ENCODE measurements around the gene CRELD2. TPM values are rescaled to one million over a fixed set of nuclear protein-coding genes. Genes with fewer than 3 reads are reported as not detected.

The CRELD2 gene
- total RNA-seq, 1 donor from 2014 or later: 43.8 TPM

- peaks cover 4% of the 10 kb centered on the region for H3K36me3 Mint-ChIP-seq (ENCODE audit: low read depth)
- no peak overlapping the region for H3K4me3 Mint-ChIP-seq
- no peaks in the 10 kb centered on the region for H3K27me3 Mint-ChIP-seq (ENCODE audit: low read depth)
- DNase-seq (ENCODE audit: low read depth, low spot score): no peak
- no peaks in the 10 kb centered on the region for H3K9me3 Mint-ChIP-seq
- TF ChIP-seq, protein P1, sequence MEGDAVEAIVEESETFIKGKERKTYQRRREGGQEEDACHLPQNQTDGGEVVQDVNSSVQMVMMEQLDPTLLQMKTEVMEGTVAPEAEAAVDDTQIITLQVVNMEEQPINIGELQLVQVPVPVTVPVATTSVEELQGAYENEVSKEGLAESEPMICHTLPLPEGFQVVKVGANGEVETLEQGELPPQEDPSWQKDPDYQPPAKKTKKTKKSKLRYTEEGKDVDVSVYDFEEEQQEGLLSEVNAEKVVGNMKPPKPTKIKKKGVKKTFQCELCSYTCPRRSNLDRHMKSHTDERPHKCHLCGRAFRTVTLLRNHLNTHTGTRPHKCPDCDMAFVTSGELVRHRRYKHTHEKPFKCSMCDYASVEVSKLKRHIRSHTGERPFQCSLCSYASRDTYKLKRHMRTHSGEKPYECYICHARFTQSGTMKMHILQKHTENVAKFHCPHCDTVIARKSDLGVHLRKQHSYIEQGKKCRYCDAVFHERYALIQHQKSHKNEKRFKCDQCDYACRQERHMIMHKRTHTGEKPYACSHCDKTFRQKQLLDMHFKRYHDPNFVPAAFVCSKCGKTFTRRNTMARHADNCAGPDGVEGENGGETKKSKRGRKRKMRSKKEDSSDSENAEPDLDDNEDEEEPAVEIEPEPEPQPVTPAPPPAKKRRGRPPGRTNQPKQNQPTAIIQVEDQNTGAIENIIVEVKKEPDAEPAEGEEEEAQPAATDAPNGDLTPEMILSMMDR (conservative IDR thresholded peaks at IDR 0.05): no peak
- no peak overlapping the region for H3K27ac Mint-ChIP-seq (ENCODE audit: unreplicated experiment)
- H3K4me1 Mint-ChIP-seq: no peaks in the 10 kb centered on the region
Measured at GRCh38 chr22:49907807-49908206, 10.6 kb upstream of the CRELD2 start.

DNA sequence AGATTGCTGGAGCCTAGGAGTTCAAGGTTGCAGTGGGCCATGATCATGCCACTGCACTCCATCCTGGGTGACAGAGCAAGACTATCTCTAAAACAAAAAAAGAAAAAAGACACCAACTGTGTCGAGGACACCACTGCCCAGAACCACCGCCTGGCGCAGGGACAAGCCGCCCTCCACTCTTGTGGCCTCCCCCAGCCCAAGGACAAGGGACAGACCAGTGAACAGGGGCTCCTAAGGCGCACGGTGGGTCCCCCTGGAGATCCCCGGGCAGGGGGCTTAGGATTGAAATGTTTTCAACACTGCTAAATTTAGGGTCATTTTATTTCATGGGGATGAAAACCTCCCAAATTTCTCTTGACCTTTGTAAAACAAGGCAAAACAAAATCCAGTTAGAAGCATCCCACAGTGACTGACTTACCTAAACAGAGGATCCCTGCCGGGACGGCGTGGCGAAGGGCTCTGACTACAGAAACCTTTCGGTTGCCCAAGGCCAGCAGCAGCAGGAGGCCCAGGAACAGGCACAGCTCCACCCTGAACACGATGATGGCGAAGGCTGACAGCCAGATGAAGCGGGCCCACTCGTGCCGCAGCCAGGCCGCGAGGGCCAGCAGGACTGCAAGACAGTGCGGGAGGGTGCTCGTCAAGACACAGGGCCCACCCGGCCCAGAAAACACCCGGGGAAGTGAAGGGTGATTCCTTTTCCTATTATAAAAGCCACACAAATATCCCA lies 8.8 kb upstream of the CRELD2 start:
- DNase-seq (ENCODE audit: low read depth, low spot score): no peak
- TF ChIP-seq, protein P1 (conservative IDR thresholded peaks at IDR 0.05): no peak
- Mint-ChIP-seq H3K27me3 (ENCODE audit: low read depth) (no peaks in the 10 kb centered on the region), H3K9me3 (no peaks in the 10 kb centered on the region), H3K36me3 (ENCODE audit: low read depth) (peaks cover 4% of the 10 kb centered on the region), H3K4me1 (no peaks in the 10 kb centered on the region), H3K27ac (ENCODE audit: unreplicated experiment) (no peak overlapping the region), H3K4me3 (no peak overlapping the region)

DNA sequence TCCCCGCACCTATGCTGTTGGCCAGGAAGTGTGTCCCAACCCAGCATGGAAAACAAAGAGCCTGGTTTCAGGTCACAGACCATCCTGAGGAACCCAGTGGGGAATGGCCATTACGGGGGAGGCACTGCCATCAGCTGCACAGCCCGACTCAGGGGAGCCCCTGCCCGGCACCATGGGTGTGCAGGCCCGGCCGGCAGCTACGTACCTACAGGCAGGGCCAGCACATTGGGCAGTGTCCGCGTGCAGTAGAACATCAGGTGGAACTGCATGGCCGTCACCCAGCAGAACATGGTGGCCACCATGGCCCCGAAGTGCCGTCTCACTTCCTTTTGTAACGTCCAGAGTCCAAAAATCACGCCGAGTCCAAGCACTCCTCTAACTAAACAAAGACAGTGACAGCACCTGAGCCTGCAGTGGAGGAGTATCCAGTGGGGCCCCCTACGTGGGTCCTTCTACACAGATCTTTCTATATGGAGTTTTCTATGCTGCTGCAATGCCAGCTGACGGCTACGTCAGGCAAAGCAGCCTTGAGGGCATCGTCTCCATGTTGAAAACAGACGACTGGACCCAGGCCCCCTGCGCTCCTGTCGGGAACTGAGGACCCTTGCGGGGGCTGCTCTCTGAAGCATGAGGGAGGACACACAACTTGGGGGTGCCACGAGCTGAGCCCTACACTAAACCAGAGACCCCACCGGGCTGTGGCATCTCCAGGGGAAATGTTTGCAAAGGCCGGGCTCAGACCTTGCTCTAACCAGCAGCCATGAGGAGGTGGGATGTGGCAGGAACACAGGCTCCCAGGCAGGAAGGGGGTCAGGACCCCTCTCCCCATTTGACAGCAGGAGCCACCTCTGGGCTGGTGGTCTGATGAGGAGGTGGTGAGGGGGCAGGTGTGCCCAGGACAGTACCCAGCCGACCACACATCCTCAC lies 7.9 kb upstream of the CRELD2 start:
- peaks cover 2% of the 10 kb centered on the region for H3K36me3 Mint-ChIP-seq (ENCODE audit: low read depth)
- TF ChIP-seq, protein P1 (conservative IDR thresholded peaks at IDR 0.05): no peak
- no peaks in the 10 kb centered on the region for H3K27me3 Mint-ChIP-seq (ENCODE audit: low read depth)
- no peak for DNase-seq (ENCODE audit: low read depth, low spot score)
- H3K27ac Mint-ChIP-seq (ENCODE audit: unreplicated experiment): no peak overlapping the region
- no peaks in the 10 kb centered on the region for H3K4me1 Mint-ChIP-seq
- H3K4me3 Mint-ChIP-seq: peak overlapping the region; percentile 38
- no peaks in the 10 kb centered on the region for H3K9me3 Mint-ChIP-seq

DNA sequence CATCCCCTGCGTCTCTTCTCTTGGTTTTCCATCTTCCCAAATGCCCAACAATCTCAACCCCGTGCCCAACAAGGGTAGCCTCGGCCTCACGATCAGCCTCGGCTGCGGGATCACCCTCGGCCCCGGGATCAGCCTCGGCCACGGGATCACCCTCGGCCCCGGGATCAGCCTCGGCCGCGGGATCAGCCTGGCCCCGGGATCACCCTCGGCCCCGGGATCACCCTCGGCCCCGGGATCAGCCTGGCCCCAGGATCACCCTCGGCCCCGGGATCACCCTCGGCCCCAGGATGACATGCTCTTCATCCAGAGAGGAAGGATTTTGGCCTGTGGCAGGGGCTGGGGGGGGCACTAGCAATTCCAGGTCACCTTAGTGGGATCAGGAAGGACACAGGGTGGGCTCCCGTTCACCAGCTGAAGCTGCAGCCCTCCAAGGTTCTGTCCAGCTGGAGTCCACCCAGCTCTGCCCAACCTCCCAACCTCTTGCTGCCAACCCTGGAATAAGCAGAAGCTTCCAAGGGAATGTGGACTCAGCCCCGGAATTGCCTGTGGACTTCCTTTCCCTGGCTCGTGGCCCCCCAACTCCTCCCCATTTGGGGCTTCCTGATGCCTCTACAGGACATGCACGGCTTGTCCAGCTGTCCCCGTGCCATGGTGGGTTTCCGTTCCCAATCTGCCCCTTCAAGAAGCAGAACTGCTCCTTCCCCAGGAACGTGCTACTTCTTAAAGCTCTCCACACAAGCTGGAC lies 6.4 kb upstream of the CRELD2 start:
- Mint-ChIP-seq H3K9me3 (no peaks in the 10 kb centered on the region), H3K4me1 (no peaks in the 10 kb centered on the region), H3K27ac (ENCODE audit: unreplicated experiment) (no peak overlapping the region), H3K27me3 (ENCODE audit: low read depth) (no peaks in the 10 kb centered on the region), H3K36me3 (ENCODE audit: low read depth) (no peaks in the 10 kb centered on the region), H3K4me3 (no peak overlapping the region)
- no peak for DNase-seq (ENCODE audit: low read depth, low spot score)
- TF ChIP-seq, protein P1 (conservative IDR thresholded peaks at IDR 0.05): no peak

- Mint-ChIP-seq H3K4me1 (no peaks in the 10 kb centered on the region), H3K27ac (ENCODE audit: unreplicated experiment) (no peak overlapping the region), H3K36me3 (ENCODE audit: low read depth) (no peaks in the 10 kb centered on the region), H3K9me3 (no peaks in the 10 kb centered on the region), H3K4me3 (no peak overlapping the region), H3K27me3 (ENCODE audit: low read depth) (no peaks in the 10 kb centered on the region)
- TF ChIP-seq, protein P1 (conservative IDR thresholded peaks at IDR 0.05): no peak
- no peak for DNase-seq (ENCODE audit: low read depth, low spot score)
Measured at GRCh38 chr22:49913026-49913425, 5.4 kb upstream of the CRELD2 start.

All from neural crest cell (in vitro differentiated cells).